Transverse colon (tissue), 4 donors: Measurements from ENCODE around the gene ZNF202. TPM values are rescaled to one million over a fixed set of nuclear protein-coding genes. Genes with fewer than 3 reads are reported as not detected.
A peak's percentile ranks its signal among the peaks of the same experiment; 100 is the strongest.

ENCODE experiments used
- DNase-seq: peaks from one replicate; pipeline ENCODE4 v3.0.0-alpha.2; 2019
- H3K27ac ChIP-seq, 4 donors: fragments of 200-600 bp; sonication (generic); 2 replicates each; pipeline ENCODE4 v1.5.1; 2016 to 2018; ENCODE audit warnings: inconsistent platforms in 4 of 4
- H3K27me3 ChIP-seq: fragments of 200-600 bp; sonication (generic); 2 replicates; pipeline ENCODE4 v1.5.1; 2017; ENCODE audit warnings: inconsistent platforms
- H3K36me3 ChIP-seq, 4 donors: fragments of 200-600 bp; sonication (generic); 2 replicates each; pipeline ENCODE4 v1.5.1; 2017 to 2019; ENCODE audit warnings: inconsistent platforms in 4 of 4
- H3K4me1 ChIP-seq, 4 donors: fragments of 200-600 bp; sonication (generic); 2 replicates each; pipeline ENCODE4 v1.5.1; 2017 to 2020; ENCODE audit warnings: inconsistent platforms in 4 of 4
- H3K4me3 ChIP-seq, 4 donors: fragments of 200-600 bp; sonication (generic); 1 replicate in 1 of 4; 2 replicates in 3 of 4; pipeline versions ENCODE4 v1.5.1 to v1.6.1; 2017 to 2019; ENCODE audit warnings: inconsistent platforms in 4 of 4
- H3K9me3 ChIP-seq, 2 donors: fragments of 200-600 bp; sonication (generic); 2 replicates each; pipeline ENCODE4 v1.5.1; 2017 to 2019; ENCODE audit warnings: inconsistent platforms in 2 of 2
- EP300 ChIP-seq: sonication (generic); formaldehyde crosslinking; IDR thresholded peaks from one replicate; pipeline ENCODE4 v1.6.1; 2017; ENCODE audit warnings: antibody characterized with exemption, low read depth
- POLR2A ChIP-seq: fragments of 450-650 bp; IDR thresholded peaks from one replicate; pipeline ENCODE4 v1.6.1; 2016; ENCODE audit warnings: antibody characterized with exemption, mild to moderate bottlenecking, moderate library complexity
- POLR2AphosphoS5 ChIP-seq, 3 donors: sonication (generic); formaldehyde crosslinking; IDR thresholded peaks; one replicate each; pipeline ENCODE4 v1.6.1; 2016; ENCODE audit warnings: antibody characterized with exemption in 3 of 3
- WGBS, 2 donors: methylation state at CpG; one replicate each; pipeline ENCODE4 v1.1.5; 2018; ENCODE audit warnings: low coverage in 1 of 2; 5-methylcytosine and 5-hydroxymethylcytosine counted together
- in situ Hi-C, 4 donors: fragments of 200-750 bp; cut with MboI; loops; one replicate each; pipeline versions ENCODE4 v1.15.0 to v1.15.1; 2017; ENCODE audit warnings: low sequenced_read_pairs in 3 of 4, low pct_ligation_motif_present in 1 of 4, low pct_unique_long_range_greater_than_20kb in 1 of 4
- intact Hi-C: fragments of 100-400 bp; cut with DNase I; formaldehyde crosslinking; loops from one replicate; pipeline ENCODE4 v1.15.1; 2023; ENCODE audit warnings: low total_unique reads
- total RNA-seq, 4 donors: library from RNA; depleted of rRNA; stranded (reverse); fragments of >200 nt; gene quantifications; one replicate each; pipeline ENCODE4 v1.1.0, GENCODE V29; 2016
- TF ChIP-seq, protein P1 (sequence below), 5 experiments: fragments of 200-600 bp in 3 of 5; fragments of 450-650 bp in 2 of 5; sonication (generic) in 3 of 5; IDR thresholded peaks; 1 replicate in 2 of 5; 2 replicates in 3 of 5; pipeline ENCODE4 v1.5.1; 2016 to 2017; ENCODE audit warnings: antibody characterized with exemption in 5 of 5, inconsistent platforms in 3 of 5, mild to moderate bottlenecking in 2 of 5, moderate library complexity in 1 of 5

Gene ZNF202
- 1 to 10 TPM; 4.4 to 7.8 (median 6.2) TPM for total RNA-seq

DNA sequence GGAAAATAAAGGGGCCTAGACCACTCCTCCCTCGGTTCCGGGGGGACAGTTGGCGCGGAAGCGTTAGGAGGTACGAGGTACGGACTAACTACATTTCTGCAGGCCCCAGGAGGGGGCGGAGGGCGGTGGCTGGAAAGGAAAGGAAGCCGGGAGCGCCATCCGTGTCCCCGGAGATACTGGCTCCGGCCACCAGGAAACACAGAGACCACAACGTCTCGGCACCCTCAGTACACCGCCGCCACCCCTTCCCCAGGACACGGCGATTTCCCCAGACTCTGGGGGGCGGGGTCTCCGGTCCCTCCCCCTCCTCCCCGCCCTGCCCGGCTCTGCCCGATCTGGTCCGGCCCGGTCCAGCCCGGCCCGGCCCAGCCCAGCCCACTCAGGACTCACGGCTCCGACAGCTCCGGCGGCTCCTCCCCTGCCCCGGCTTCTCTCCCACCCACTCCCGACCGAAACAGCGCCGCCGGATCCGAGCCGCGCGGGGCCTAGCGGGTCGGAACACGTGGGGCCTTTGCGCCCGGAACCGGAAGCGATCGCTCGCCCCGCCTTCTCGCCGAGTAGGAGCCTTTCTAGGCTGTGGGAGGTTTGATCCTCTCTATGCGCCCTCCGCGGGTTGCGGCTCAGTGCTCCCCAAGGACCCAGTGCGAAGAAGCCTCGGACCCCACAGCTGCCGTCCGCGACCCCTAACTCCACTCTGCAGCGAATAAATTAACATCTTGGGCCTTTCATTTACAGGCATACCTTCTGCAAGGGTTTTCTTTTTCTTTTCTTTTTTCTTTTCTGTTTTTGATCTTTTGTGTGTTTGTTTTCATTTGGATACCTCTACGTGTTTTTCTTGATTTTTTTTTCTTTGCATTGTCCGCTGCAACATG lies at the start of gene ZNF202:
TSS of gene ZNF202 (minus strand) at position 502 of the 872 bp plus-strand sequence. CDS start 10,772 bp downstream, outside the sequence.
- TF ChIP-seq POLR2AphosphoS5 (IDR thresholded peaks at IDR 0.05) (peak in 2 of 3 donors; percentile 72 to 74), EP300 (no peak), POLR2A (peak; percentile 64)
- TF ChIP-seq, protein P1, sequence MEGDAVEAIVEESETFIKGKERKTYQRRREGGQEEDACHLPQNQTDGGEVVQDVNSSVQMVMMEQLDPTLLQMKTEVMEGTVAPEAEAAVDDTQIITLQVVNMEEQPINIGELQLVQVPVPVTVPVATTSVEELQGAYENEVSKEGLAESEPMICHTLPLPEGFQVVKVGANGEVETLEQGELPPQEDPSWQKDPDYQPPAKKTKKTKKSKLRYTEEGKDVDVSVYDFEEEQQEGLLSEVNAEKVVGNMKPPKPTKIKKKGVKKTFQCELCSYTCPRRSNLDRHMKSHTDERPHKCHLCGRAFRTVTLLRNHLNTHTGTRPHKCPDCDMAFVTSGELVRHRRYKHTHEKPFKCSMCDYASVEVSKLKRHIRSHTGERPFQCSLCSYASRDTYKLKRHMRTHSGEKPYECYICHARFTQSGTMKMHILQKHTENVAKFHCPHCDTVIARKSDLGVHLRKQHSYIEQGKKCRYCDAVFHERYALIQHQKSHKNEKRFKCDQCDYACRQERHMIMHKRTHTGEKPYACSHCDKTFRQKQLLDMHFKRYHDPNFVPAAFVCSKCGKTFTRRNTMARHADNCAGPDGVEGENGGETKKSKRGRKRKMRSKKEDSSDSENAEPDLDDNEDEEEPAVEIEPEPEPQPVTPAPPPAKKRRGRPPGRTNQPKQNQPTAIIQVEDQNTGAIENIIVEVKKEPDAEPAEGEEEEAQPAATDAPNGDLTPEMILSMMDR (IDR thresholded peaks at IDR 0.05), result peak; percentile 14 to 51 (median 30)
- intact Hi-C loops, result no loop called here
- Histone ChIP-seq H3K36me3 (no peaks in the 10 kb centered on the region), H3K9me3 (no peaks in the 10 kb centered on the region), H3K27ac (peak within 1 kb of the TSS; percentile 81 to 86 (median 84)), H3K4me3 (peak within 1 kb of the TSS; percentile 74 to 96 (median 89)), H3K4me1 (peaks cover 11 to 26% (median 17%) of the 10 kb centered on the region in 4 donors), H3K27me3 (no peaks in the 10 kb centered on the region)
- in situ Hi-C loops, result no loop called here
- DNase-seq, result peak; percentile 93
- WGBS, 2 donors, result 0 to 1% methylated on average over 9 to 40 of the region's 67 CpGs

DNA sequence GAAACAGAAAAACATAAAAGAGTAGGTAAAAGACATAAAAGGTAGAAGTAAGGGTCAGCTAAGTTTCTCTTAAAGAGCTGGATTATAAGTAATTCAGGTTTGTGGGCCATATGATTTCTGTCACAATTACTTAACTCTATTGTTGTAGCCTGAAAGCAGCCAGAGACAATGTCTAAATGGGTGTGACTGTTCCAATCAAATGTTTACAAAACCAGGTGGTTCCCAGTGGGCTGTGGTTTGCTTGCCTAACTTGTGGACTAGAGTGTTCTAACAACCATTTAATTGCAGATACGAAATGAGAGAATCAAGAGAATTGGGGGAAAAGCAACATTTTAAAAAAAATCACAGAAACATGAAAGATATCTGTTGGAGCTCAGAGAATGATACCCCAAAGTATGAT lies 42.1 kb upstream of the ZNF202 start:
- Histone ChIP-seq H3K9me3 (no peaks in the 10 kb centered on the region), H3K4me3 (no peak overlapping the region), H3K27ac (peak overlapping the region in 1 of 4 donors; percentile 12), H3K4me1 (peaks cover 0 to 3% (median 0%) of the 10 kb centered on the region in 4 donors), H3K36me3 (no peaks in the 10 kb centered on the region), H3K27me3 (no peaks in the 10 kb centered on the region)
- intact Hi-C loops, result no loop called here
- peak; percentile 11 for DNase-seq
- in situ Hi-C loops, result no loop called here
- TF ChIP-seq EP300 (no peak), POLR2A (no peak), POLR2AphosphoS5 (IDR thresholded peaks at IDR 0.05) (no peak)
- TF ChIP-seq, protein P1 (IDR thresholded peaks at IDR 0.05), result no peak
- 32 to 67% methylated on average over 1 of the region's 1 CpG for WGBS, 2 donors

DNA sequence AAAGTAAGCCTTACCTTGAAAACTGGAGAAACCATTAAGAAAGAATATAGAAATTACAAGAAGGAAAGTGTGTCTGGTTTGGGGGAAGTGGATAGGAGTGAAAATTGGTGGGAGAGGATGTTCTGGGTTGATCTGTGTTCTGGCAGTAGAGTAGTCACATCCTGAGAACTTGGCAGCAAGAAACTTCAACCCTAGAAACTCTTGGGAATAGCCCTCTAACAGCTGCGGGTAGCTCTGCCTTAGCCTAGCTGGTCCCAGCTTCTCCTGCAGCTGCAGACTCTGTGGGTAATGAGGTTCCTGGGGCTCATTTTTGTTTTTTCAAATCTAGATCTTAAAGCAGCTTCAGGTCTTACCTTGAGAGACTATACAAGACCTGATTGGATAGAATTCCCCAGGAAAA lies 37.1 kb upstream of the ZNF202 start:
- no peaks in the 10 kb centered on the region for H3K27me3 ChIP-seq
- no peak for TF ChIP-seq EP300
- TF ChIP-seq POLR2A, result no peak
- TF ChIP-seq POLR2AphosphoS5 (IDR thresholded peaks at IDR 0.05), result no peak
- TF ChIP-seq, protein P1 (IDR thresholded peaks at IDR 0.05), result no peak
- H3K4me3 ChIP-seq, result no peak overlapping the region
- no peak for DNase-seq
- intact Hi-C loops (no loop called here), in situ Hi-C loops (no loop called here)
- H3K36me3 ChIP-seq, result no peaks in the 10 kb centered on the region
- peaks cover 0 to 3% (median 0%) of the 10 kb centered on the region in 4 donors for H3K4me1 ChIP-seq
- H3K27ac ChIP-seq, result no peak overlapping the region
- WGBS, 2 donors, result 79 to 100% methylated on average over 1 of the region's 1 CpG
- no peaks in the 10 kb centered on the region for H3K9me3 ChIP-seq

DNA sequence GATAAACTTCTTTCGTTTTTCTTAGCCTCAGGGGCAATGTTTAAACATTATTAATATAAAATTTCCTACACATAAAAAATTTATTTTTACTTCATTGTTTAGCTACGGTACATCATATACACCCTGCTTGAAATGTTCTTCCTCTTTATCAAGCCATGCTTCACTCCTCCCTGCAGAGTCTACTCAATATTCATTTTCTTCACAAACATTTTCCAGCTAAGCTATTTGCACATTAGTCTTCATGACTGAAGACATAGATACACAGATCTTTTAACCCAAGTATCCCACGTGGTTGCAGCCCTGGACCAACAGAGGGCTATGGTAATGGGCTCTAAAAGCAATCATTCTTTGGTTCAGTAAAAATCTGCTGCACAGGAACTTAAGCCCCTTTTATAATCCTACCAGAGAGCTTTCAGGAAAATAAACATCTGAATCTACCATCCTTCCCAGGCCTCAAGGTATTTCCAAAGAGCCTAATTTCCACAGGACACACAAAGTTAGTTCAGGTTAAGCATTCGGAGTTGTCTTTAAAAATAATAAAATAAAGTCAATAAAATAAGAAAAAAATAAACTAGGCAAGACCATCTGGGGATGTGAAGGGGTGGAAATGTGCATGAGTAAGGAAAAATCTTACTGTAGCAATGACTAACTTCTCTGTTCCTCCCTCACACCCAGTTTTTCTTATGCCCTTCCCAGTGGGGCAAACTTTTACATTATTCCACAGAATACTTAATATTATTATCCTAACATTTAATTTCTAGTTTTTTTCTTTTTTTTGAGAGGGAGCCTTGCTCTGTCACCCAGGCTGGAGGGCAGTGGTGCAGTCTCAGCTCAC lies 34.5 kb upstream of the ZNF202 start:
- in situ Hi-C loops (no loop called here), intact Hi-C loops (no loop called here)
- Histone ChIP-seq H3K27me3 (no peaks in the 10 kb centered on the region), H3K36me3 (no peaks in the 10 kb centered on the region), H3K27ac (no peak overlapping the region), H3K4me1 (no peaks in the 10 kb centered on the region), H3K4me3 (no peak overlapping the region), H3K9me3 (no peaks in the 10 kb centered on the region)
- TF ChIP-seq POLR2AphosphoS5 (IDR thresholded peaks at IDR 0.05), result no peak
- TF ChIP-seq, protein P1 (IDR thresholded peaks at IDR 0.05), result no peak
- no peak for TF ChIP-seq EP300
- no peak for TF ChIP-seq POLR2A
- WGBS, 2 donors, result 55 to 64% methylated on average over 4 of the region's 4 CpGs
- DNase-seq, result no peak
